ENCODE results near the gene PPP1R14C.

- TF ChIP-seq, protein P1, sequence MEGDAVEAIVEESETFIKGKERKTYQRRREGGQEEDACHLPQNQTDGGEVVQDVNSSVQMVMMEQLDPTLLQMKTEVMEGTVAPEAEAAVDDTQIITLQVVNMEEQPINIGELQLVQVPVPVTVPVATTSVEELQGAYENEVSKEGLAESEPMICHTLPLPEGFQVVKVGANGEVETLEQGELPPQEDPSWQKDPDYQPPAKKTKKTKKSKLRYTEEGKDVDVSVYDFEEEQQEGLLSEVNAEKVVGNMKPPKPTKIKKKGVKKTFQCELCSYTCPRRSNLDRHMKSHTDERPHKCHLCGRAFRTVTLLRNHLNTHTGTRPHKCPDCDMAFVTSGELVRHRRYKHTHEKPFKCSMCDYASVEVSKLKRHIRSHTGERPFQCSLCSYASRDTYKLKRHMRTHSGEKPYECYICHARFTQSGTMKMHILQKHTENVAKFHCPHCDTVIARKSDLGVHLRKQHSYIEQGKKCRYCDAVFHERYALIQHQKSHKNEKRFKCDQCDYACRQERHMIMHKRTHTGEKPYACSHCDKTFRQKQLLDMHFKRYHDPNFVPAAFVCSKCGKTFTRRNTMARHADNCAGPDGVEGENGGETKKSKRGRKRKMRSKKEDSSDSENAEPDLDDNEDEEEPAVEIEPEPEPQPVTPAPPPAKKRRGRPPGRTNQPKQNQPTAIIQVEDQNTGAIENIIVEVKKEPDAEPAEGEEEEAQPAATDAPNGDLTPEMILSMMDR (IDR thresholded peaks at IDR 0.05; ENCODE audit: poor library complexity, severe bottlenecking): no peak
- no peak for TF ChIP-seq EZH2 (IDR thresholded peaks at IDR 0.05; ENCODE audit: borderline replicate concordance, insufficient read depth, low read length, poor library complexity, severe bottlenecking)
- TF ChIP-seq EP300 (conservative IDR thresholded peaks at IDR 0.05; ENCODE audit: poor library complexity, severe bottlenecking): no peak
- TF ChIP-seq MXI1 (conservative IDR thresholded peaks at IDR 0.05; ENCODE audit: poor library complexity, severe bottlenecking): no peak
These were observed 55.7 kb downstream of the PPP1R14C start for GRCh38 chr6:150198532-150198931.

Measured in neural cell (in vitro differentiated cells).